HG03354 (cell line): ENCODE measurements around the gene GLT8D1.
A peak's percentile ranks its signal among the peaks of the same experiment; 100 is the strongest.
"Not testable (repeated sequence)": the region's sequence is repeated elsewhere in the genome, so short reads cannot be mapped to it uniquely, and the experiment has no call there.

Source experiments
- ATAC-seq: cut with Tn5 transposase; IDR thresholded peaks from one replicate; pipeline ENCODE4 v1.9.1; 2021; ENCODE audit warnings: mild to moderate bottlenecking; ENCODE audit not compliant: unreplicated experiment, poor library complexity, severe bottlenecking

GLT8D1 gene

DNA sequence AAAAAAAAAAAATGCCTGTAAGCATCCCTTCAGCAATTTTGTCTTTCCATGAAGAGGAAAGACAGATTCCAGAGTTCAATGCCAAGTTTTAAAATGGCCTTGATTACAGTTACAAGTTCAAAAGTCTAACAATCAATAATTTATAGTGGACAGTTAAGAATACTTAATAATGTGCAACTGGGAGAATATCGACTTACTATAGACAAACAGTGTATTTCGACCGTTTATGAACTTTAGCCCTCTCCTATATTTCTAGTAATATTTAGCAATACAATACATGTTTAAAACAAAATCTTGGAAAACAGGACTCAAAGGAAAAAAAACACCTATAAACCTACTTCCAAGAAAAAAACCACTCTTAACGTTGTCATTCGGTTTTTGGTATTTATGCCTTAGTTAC is 21.4 kb downstream of the GLT8D1 start:
- no peak for ATAC-seq

DNA sequence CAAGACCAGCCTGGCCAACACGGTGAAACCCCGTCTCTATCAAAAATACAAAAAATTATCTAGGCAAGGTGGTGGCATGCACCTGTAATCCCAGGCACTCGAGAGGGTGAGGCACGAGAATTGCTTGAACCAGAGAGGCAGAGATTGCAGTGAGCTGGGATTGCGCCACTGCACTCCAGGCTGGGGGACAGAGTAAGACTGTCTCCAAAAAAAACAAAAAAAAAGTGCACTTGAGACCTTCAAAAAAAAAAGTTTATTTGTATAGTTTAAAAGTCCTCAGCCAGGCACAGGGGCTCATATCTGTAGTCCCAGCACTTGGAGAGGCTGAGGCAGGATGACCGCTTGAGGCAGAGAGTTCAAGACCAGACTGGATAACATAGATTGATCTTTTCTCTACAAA is 22.0 kb downstream of the GLT8D1 start:
- no peak for ATAC-seq

DNA sequence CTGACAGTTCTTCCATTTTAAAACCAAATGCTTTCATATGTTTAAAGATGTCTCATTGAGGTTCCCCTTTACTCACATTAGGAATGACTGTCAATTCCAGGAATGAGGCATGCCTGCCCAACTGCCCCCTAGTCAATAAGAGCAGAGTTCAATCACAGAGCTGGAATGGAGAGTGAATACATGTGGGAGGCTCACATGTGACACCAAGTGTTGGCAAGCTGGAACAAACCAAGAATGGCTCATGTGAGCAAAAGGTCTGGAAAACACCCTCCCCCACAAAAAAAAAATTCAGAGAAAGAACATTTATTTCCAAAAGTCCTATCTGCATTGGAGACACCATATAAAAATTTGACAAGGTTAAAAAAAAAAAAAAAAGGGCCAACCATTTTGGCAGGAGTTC is 23.6 kb downstream of the GLT8D1 start:
- no peak for ATAC-seq

DNA sequence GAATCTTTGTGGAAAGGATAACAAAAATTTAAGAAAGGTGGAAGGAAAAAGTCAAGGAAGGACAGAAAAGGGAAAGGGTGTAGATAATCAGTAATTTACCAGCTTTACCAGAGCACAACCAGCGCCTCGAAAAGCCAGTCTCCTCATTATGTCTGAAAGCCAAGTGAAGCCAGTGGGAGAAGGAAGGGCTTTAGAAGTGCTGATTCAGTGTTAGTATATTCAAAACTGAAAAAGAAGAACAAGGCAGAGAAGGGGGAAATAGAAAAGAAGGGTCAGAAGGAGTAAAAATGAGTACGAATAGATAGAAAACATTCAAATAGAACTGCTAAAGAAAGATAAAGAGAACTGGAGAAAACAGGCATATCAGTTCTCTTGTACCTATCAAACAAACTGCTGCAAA is 24.0 kb downstream of the GLT8D1 start:
- no peak for ATAC-seq

DNA sequence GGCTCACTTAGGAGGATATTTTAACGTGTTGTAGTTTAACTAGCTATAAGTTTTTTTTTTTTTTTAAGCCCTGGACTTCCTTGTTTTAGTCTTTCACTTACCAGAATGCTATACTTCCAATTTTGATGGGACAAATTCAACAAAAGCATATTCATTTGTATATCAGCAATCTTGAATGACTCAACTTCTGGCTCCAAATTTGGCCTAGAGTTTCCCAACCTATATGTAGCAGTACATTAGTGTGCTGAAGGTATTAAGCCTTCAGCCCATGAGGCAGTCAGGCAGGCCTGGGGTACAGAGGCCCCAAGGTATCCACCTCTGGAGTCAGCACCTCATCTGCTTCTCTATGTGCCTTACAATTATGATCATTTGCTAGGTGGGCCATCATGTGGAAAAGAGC is 25.8 kb downstream of the GLT8D1 start:
- ATAC-seq, result no peak

DNA sequence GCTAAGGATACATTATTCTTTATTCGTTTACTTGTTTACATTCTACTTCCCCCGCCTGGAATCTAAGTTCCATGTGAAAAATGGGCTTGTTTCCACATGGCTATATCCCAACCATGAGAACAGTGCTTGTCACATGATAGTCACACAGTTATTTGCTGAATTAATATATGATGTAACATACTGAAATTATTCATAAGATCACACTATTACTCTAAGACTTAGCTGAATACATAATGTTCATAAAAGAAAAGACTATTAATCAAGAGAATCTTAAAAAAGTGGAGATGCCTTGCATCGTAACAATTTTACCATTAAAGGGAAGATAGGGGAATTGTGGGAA is 26.4 kb downstream of the GLT8D1 start:
- ATAC-seq, result no peak

DNA sequence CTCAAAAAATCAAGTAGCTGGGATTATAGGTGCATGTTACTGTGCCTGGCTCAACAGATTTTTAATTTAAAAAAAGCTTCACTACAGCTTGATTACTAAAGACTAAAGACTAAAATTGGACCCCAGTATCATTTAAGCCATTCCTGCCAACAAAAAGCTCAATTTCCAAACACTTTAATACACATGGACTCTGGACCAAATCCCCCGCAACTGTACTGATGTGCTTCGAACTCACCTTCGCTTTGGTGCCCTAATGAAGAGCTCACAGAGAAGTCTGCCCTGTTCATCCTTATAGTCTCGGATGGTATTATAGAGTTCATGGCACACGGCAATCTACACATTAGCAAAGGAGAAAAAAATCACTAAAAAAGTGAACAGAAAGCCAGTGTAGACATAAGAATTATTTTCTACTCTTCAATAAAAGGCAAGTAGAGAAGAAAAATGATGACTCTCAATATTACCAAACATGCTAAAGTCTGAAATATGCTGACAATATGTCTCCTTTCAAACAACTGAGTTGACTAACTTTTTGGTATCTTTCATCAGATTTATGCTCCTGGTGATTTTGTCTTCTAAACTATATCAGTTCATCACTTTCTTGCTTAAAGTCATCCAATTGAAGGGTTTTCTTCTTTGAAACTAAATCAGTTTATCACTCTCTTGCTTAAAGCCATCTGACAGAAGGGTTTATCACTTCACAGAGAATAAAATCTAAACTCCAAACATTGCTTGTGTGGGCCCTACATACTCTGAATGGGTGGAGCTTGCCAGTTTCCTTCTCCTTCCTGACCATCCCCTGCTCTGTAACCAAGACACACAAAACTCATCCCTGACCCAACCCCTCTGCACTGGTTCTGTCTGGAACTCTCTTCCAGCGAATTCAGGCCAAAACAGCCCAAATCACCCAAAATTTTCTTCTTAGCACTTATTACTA is 27.1 kb downstream of the GLT8D1 start:
- no peak for ATAC-seq

DNA sequence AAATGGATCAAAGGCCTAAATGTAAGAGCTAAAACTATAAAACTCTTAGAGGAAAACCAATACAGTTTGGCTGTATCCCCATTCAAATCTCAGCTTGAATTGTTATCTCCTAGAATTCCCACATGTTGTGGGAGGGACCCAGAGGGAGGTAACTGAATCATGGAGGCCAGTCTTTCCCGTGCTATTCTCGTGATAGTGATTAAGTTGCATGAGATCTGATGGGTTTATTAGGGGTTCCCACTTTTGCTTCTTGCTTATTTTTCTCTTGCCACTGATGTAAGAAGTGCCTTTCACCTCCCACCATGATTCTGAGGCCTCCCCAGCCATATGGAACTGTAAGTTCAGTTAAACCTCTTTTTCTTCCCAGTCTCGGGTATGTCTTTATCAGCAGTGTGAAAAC is 29.4 kb downstream of the GLT8D1 start:
- not testable (repeated sequence) for ATAC-seq

DNA sequence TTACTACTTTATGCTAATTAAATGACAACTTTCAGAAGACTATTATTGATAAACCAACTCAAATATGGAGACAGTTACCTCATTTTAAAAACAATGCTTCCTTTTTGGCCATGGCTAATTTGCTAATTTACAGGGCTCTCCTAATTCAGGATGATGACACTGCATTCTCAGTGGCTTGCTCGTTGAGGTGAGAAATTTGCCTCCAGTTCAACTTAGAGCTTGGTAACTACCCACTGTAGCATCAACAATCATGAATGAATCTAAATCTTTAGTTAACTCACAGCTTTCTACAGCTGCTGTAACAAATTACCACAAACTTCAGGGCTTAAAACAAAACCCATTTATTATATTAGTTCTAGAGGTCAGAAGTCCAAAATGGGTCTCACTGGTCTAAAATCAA is 33.9 kb downstream of the GLT8D1 start:
- no peak for ATAC-seq

DNA sequence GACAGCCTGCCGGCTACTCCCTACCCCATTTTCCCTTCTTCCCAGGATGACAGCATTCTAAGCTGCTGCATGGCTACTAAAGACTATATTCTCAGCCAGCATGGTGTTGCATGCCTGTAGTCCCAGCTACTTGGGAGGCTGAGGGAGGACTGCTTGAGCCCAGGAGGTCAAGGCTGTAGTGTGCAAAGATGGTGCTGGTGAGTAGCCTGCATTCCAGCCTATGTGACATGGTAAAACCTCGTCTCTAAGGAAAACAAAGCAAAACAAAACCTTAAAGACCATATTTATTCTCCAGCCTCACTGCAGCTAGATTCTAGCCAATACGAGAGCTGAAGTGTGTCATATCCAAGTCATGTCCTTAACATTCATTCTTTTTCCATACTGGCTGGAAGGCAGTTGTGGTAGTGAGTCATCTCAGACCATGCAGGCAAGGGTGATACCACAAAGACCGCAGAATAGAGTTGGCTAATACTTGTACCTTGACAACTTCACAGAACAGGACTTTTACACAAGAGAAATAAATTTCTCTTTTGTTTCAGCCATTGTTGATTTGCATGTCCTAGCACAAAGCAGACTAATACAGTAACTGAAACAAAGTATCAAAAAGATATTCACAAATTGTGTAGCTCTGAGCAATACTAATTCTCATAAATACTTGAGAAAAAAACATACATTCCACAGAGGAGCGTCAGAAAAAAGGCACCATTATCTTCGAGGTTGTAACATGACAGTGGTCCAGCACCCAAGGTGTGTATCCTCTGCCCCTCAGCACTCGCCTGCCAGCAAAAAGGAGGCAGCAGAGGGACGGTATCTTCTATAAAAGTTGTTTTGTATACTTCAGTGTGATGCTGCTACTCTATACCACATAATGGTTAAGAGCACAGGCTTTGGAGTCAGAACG is 34.7 kb downstream of the GLT8D1 start:
- ATAC-seq, result peak; percentile 78

DNA sequence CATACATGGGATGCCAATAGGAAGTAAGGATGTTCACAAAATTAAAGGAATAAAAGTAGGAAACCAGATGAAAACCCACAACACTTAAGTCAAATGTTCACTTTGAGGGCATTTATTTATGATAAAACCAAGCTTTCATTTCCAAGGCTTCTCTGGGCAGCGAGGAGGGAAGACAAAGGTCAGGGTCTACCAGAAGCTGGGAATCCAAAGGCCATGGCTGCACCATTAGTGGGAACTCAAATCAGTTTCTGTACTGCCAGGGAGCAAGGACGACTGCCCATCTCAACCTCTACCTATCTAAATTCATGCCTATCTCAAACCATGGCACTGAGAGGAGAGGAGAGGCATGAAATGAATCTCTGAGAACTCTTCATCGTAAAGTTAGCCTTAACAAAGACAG is 42.5 kb downstream of the GLT8D1 start:
- ATAC-seq, result no peak

DNA sequence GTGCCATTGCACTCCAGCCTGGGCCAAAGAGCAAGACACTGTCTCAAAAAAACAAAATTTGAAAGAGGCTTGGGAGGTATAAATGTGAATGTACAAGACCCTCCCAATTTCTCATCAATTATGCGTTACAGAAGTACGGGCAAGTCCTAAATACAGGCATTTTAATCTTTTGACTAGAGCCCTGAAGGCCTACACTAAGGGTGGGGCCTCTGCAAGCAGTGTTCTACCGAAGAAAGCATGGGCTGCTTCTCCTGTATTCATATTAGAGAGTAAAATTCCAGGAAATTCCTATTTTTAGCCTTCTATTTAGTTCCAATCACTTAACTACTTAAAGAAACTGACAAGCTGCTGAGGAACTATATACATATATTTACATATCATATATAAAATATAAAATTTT is 45.5 kb downstream of the GLT8D1 start:
- ATAC-seq, result no peak

DNA sequence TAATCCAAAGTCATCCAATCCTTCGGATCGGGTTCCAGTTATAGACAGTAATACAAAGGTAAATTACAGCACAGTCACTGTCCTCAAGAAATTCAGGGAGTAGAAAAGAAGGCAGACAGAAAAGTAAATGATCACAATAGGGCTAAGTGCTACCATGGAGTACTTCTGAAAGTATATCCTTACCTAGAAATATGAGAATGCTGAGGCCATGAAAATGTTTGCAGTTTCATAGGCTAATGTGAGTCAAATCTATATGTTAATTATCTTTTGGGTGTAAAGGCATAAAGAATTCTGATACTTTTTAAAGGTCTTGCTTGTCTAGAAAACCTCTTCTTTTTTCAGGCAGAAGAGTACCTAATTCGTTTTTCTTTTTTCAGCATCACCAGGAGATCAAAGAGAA is 49.7 kb downstream of the GLT8D1 start:
- ATAC-seq, result no peak

DNA sequence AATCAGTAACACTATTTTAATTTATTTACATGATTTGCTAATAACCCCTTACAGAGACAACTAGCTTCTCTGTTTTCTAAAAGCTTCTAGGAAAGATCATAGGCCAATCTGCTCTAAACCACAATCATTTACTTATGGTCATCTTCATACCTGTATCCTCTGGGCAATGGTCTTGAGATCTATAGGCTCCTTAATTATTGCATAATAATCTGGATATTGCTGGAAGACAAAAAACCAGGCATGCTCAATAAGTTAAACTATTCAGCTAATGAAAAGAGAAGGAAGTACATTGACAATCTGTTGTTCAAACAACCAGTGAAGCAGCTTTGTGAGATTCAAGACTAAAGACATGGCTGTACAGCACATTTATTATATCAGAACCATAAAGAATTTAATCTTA is 54.0 kb downstream of the GLT8D1 start:
- no peak for ATAC-seq

DNA sequence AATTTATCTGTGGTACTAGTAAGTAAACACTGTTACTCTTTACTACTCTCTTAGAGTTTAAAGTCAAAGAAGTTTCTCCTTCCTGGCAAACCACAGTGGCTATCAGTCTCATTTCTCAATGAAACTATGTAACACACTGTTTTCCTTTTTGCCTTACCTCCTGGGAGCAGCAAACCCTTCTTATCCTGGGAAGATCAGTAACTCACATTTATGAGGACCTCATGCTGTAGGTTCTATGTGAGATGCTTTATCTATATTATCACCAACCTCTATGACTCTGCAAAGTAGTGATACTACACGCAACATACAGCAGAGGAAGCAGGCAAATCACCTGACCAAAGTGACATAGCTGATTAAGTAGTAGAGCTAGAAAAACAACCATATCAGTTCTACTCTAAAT is 55.2 kb downstream of the GLT8D1 start:
- ATAC-seq, result no peak

DNA sequence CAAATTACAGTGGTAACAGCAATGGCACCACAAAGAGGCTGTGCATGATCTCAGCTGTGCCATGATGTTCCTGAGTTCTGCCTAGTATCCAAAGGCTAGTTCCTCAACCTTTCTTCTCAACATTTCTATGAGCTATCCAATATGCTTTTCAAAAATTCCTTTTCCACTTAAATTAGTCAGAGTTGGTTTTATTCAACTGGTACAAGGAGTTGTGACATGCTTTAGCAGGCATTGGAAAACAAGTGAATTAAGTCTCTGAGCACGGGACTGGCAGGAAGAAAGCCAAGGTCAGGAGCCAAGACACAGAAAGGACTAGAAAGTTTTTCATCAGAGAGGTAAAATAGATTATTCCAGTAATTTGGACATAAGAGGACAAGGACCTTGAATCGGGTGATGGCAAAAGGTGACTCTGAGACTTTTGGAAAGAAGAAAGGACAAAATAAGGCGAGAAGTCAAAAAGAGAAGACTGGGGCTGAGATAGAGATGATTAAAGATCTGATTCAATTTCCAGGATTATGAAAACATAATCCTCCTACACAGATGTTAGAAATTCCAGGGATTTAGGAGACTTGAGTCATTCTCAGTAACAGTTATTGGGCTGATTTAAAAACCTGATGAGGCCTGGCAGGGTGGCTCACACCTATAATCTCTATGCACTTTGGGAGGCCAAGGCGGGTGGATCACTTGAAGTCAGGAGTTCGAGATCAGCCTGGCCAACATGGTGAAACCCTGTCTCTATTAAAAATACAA is 56.0 kb downstream of the GLT8D1 start:
- no peak for ATAC-seq

DNA sequence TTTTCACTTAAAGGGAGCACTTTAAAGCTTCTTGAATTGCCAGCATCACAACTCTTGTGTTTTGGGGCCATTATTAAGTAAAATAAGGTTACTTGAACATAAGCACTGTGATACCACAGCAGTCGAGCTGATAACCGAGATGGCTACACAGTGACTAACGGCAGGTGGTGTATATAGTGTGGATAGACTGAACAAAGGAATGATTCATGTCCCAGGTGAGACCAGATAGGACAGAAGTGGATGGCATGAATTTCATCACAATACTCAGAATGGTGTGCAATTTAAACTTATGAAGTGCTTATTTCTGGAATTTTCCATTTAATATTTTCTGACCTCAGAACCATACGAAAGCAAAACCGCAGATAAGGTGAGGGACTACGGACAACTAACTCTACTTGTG is 60.0 kb downstream of the GLT8D1 start:
- ATAC-seq, result no peak
